ENCODE measurements around the gene RPS15. TPM values are rescaled to one million over a fixed set of nuclear protein-coding genes. Genes with fewer than 3 reads are reported as not detected.

The RPS15 gene
- total and polyA plus RNA-seq, 10 of the 15 experiments (the other 5 are each of a cell fraction or from before 2014, with no cell fraction given), result 559 to 3,158 (median 1,413) TPM

DNA sequence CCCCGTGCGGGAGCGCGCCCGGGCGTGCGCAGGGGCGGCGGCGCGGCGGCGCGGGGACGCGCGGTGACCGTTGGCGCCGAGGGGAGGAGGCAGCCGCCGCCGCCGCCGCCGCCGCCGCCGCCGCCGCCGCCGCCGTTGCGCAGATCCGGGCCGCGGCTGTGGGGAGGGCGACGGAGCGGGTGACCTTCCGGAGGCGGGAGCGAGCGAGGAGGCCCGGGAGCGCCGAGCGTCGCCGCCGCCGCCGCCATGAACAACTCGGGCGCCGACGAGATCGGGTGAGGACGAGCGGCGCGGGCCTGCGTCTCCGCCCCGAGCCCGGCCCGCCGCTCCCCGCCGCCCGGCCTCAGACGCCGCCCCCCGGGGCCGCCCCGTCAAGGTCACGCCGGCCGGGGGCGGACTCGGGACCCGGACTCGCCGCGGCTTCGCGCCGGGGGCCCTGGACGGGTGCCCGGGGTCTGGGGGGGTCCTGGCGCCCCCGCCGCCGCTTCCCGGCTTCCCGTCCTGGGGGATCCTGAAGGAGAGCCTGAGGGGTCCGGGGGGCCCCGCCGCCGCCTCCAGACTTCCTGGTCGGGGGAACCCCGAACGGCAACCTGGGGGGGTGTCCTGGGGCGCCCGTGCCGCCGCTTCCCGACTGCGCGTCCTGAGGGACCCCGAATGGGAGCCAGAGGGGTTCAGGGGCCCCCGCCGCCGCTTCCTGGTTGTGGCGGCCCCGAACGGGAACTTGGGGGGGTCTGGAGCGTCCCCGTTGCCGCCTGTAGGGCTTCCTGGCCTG, 30.5 kb upstream of the RPS15 start, which contains the start of gene DAZAP1 (continued):
- TF ChIP-seq, protein P1, sequence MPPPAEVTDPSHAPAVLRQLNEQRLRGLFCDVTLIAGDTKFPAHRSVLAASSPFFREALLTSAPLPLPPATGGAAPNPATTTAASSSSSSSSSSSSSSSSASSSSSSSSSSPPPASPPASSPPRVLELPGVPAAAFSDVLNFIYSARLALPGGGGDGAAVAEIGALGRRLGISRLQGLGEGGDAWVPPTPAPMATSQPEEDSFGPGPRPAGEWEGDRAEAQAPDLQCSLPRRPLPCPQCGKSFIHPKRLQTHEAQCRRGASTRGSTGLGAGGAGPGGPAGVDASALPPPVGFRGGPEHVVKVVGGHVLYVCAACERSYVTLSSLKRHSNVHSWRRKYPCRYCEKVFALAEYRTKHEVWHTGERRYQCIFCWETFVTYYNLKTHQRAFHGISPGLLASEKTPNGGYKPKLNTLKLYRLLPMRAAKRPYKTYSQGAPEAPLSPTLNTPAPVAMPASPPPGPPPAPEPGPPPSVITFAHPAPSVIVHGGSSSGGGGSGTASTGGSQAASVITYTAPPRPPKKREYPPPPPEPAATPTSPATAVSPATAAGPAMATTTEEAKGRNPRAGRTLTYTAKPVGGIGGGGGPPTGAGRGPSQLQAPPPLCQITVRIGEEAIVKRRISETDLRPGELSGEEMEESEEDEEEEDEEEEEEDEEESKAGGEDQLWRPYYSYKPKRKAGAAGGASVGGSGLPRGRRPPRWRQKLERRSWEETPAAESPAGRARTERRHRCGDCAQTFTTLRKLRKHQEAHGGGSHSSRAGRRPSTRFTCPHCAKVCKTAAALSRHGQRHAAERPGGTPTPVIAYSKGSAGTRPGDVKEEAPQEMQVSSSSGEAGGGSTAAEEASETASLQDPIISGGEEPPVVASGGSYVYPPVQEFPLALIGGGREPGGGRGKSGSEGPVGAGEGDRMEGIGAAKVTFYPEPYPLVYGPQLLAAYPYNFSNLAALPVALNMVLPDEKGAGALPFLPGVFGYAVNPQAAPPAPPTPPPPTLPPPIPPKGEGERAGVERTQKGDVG (CRISPR knock-in tag; IDR thresholded peaks at IDR 0.05), result no peak
- TF ChIP-seq EP300 (IDR thresholded peaks at IDR 0.05; ENCODE audit: borderline replicate concordance in 1 of 2, control insufficient read depth in 1 of 2, low read depth in 2 of 2, low read length in 2 of 2) (no peak), JUND (IDR thresholded peaks at IDR 0.05; ENCODE audit: low read depth, low read length) (no peak), YBX1 (IDR thresholded peaks at IDR 0.05) (no peak), CREM (IDR thresholded peaks at IDR 0.05; ENCODE audit: low read depth) (no peak), ZSCAN29 (IDR thresholded peaks at IDR 0.05) (0 out of 2 replicates have a peak, but pooled peaks have one; percentile 24), SMAD1 (IDR thresholded peaks at IDR 0.05; ENCODE audit: low read depth, partially characterized antibody) (no peak), ZNF207 (IDR thresholded peaks at IDR 0.05; ENCODE audit: borderline replicate concordance) (no peak), DPF2 (IDR thresholded peaks at IDR 0.05) (peak; percentile 29; the same call in 1 of the 2 replicates), ESRRA (IDR thresholded peaks at IDR 0.05; ENCODE audit: low read length) (no peak), ZNF274 (IDR thresholded peaks at IDR 0.05; ENCODE audit: insufficient read depth, insufficient read length) (no peak)
- TF ChIP-seq, protein P2, sequence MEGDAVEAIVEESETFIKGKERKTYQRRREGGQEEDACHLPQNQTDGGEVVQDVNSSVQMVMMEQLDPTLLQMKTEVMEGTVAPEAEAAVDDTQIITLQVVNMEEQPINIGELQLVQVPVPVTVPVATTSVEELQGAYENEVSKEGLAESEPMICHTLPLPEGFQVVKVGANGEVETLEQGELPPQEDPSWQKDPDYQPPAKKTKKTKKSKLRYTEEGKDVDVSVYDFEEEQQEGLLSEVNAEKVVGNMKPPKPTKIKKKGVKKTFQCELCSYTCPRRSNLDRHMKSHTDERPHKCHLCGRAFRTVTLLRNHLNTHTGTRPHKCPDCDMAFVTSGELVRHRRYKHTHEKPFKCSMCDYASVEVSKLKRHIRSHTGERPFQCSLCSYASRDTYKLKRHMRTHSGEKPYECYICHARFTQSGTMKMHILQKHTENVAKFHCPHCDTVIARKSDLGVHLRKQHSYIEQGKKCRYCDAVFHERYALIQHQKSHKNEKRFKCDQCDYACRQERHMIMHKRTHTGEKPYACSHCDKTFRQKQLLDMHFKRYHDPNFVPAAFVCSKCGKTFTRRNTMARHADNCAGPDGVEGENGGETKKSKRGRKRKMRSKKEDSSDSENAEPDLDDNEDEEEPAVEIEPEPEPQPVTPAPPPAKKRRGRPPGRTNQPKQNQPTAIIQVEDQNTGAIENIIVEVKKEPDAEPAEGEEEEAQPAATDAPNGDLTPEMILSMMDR (IDR thresholded peaks at IDR 0.05 in 2 of 3, conservative IDR thresholded peaks at IDR 0.05 in 1 of 3; ENCODE audit: control insufficient read depth in 2 of 3, extremely low read depth in 1 of 3, insufficient read depth in 1 of 3, low read depth in 3 of 3, low read length in 3 of 3), result no peak
- TF ChIP-seq, protein P3, sequence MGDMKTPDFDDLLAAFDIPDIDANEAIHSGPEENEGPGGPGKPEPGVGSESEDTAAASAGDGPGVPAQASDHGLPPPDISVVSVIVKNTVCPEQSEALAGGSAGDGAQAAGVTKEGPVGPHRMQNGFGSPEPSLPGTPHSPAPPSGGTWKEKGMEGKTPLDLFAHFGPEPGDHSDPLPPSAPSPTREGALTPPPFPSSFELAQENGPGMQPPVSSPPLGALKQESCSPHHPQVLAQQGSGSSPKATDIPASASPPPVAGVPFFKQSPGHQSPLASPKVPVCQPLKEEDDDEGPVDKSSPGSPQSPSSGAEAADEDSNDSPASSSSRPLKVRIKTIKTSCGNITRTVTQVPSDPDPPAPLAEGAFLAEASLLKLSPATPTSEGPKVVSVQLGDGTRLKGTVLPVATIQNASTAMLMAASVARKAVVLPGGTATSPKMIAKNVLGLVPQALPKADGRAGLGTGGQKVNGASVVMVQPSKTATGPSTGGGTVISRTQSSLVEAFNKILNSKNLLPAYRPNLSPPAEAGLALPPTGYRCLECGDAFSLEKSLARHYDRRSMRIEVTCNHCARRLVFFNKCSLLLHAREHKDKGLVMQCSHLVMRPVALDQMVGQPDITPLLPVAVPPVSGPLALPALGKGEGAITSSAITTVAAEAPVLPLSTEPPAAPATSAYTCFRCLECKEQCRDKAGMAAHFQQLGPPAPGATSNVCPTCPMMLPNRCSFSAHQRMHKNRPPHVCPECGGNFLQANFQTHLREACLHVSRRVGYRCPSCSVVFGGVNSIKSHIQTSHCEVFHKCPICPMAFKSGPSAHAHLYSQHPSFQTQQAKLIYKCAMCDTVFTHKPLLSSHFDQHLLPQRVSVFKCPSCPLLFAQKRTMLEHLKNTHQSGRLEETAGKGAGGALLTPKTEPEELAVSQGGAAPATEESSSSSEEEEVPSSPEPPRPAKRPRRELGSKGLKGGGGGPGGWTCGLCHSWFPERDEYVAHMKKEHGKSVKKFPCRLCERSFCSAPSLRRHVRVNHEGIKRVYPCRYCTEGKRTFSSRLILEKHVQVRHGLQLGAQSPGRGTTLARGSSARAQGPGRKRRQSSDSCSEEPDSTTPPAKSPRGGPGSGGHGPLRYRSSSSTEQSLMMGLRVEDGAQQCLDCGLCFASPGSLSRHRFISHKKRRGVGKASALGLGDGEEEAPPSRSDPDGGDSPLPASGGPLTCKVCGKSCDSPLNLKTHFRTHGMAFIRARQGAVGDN (IDR thresholded peaks at IDR 0.05), result no peak
- TF ChIP-seq, protein P4, sequence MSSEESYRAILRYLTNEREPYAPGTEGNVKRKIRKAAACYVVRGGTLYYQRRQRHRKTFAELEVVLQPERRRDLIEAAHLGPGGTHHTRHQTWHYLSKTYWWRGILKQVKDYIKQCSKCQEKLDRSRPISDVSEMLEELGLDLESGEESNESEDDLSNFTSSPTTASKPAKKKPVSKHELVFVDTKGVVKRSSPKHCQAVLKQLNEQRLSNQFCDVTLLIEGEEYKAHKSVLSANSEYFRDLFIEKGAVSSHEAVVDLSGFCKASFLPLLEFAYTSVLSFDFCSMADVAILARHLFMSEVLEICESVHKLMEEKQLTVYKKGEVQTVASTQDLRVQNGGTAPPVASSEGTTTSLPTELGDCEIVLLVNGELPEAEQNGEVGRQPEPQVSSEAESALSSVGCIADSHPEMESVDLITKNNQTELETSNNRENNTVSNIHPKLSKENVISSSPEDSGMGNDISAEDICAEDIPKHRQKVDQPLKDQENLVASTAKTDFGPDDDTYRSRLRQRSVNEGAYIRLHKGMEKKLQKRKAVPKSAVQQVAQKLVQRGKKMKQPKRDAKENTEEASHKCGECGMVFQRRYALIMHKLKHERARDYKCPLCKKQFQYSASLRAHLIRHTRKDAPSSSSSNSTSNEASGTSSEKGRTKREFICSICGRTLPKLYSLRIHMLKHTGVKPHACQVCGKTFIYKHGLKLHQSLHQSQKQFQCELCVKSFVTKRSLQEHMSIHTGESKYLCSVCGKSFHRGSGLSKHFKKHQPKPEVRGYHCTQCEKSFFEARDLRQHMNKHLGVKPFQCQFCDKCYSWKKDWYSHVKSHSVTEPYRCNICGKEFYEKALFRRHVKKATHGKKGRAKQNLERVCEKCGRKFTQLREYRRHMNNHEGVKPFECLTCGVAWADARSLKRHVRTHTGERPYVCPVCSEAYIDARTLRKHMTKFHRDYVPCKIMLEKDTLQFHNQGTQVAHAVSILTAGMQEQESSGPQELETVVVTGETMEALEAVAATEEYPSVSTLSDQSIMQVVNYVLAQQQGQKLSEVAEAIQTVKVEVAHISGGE (CRISPR knock-in tag; IDR thresholded peaks at IDR 0.05), result no peak
